HepG2 (cell line): ENCODE measurements around the gene SYNGR4. TPM values are rescaled to one million over a fixed set of nuclear protein-coding genes. Genes with fewer than 3 reads are reported as not detected.

Source experiments
- GABPA ChIP-seq, 2 experiments: IDR thresholded peaks; 2 replicates each; pipeline ENCODE4 v1.6.1; 2011 to 2016; ENCODE audit warnings: low read depth in 2 of 2, low read length in 1 of 2, missing biosample characterization in 1 of 2, missing genetic modification characterization in 1 of 2
- GPBP1L1 ChIP-seq: sonication (generic); formaldehyde crosslinking; IDR thresholded peaks from 2 replicates; pipeline ENCODE4 v1.5.0; 2020; ENCODE audit warnings: mild to moderate bottlenecking, missing genetic modification reagents
- HNF4G ChIP-seq, 2 experiments: sonication (generic) in 1 of 2; formaldehyde crosslinking in 1 of 2; IDR thresholded peaks; 2 replicates each; pipeline versions ENCODE4 v1.4.0 to v1.6.1; 2011 to 2020; ENCODE audit warnings: borderline replicate concordance in 2 of 2, low read depth in 2 of 2, mild to moderate bottlenecking in 2 of 2, low read length in 1 of 2, missing genetic modification reagents in 1 of 2, moderate library complexity in 1 of 2
- IKZF5 ChIP-seq: IDR thresholded peaks from 2 replicates; pipeline ENCODE4 v1.6.1; 2018; ENCODE audit warnings: missing genetic modification reagents, mild to moderate bottlenecking, missing compliant biosample characterization
- KAT7 ChIP-seq: IDR thresholded peaks from 2 replicates; pipeline ENCODE4 v1.6.1; 2018; ENCODE audit warnings: borderline replicate concordance, missing compliant biosample characterization
- MAFG ChIP-seq: sonication (generic); formaldehyde crosslinking; IDR thresholded peaks from 2 replicates; pipeline ENCODE4 v1.5.1; 2020; ENCODE audit warnings: mild to moderate bottlenecking, missing genetic modification reagents
- MLLT10 ChIP-seq: sonication (generic); formaldehyde crosslinking; IDR thresholded peaks from 2 replicates; pipeline ENCODE4 v1.4.0; 2020; ENCODE audit warnings: missing genetic modification reagents
- NONO ChIP-seq, 2 experiments: fragments of 450-650 bp in 1 of 2; sonication (generic) in 1 of 2; formaldehyde crosslinking in 1 of 2; IDR thresholded peaks in 1 of 2; conservative IDR thresholded peaks in 1 of 2; 2 replicates each; pipeline versions ENCODE4 v1.6.1 to v1.8.0; 2017 to 2022; ENCODE audit warnings: mild to moderate bottlenecking in 1 of 2, missing genetic modification reagents in 1 of 2, moderate library complexity in 1 of 2
- PAXIP1 ChIP-seq: sonication (generic); formaldehyde crosslinking; conservative IDR thresholded peaks from 2 replicates; pipeline ENCODE4 v1.4.0; 2020; ENCODE audit warnings: mild to moderate bottlenecking, missing genetic modification reagents, moderate library complexity
- PHF21A ChIP-seq: sonication (generic); formaldehyde crosslinking; IDR thresholded peaks from 2 replicates; pipeline ENCODE4 v1.5.0; 2020; ENCODE audit warnings: mild to moderate bottlenecking, missing genetic modification reagents
- POGZ ChIP-seq: sonication (generic); formaldehyde crosslinking; IDR thresholded peaks from 2 replicates; pipeline ENCODE4 v1.4.0; 2020; ENCODE audit warnings: mild to moderate bottlenecking, missing genetic modification reagents
- POLR2A ChIP-seq, 2 experiments: IDR thresholded peaks; 2 replicates each; pipeline ENCODE4 v1.6.1; 2011; ENCODE audit warnings: low read depth in 2 of 2, low read length in 2 of 2, mild to moderate bottlenecking in 1 of 2, moderate library complexity in 1 of 2; ENCODE audit not compliant: insufficient read depth in 1 of 2
- RELA ChIP-seq: sonication (generic); formaldehyde crosslinking; IDR thresholded peaks from 2 replicates; pipeline ENCODE4 v1.4.0; 2020; ENCODE audit warnings: missing genetic modification reagents
- SRSF9 ChIP-seq: fragments of 200-400 bp; formaldehyde crosslinking; IDR thresholded peaks from 2 replicates; pipeline ENCODE4 v1.6.1; 2018; ENCODE audit warnings: borderline replicate concordance, mild to moderate bottlenecking, low read depth, low read length; ENCODE audit not compliant: insufficient read depth, poor library complexity, severe bottlenecking
- TEAD2 ChIP-seq: sonication (generic); formaldehyde crosslinking; IDR thresholded peaks from 2 replicates; pipeline ENCODE4 v1.9.0; 2021; ENCODE audit warnings: missing genetic modification reagents
- U2AF2 ChIP-seq: fragments of 200-400 bp; formaldehyde crosslinking; IDR thresholded peaks from 2 replicates; pipeline ENCODE4 v1.6.1; 2017; ENCODE audit warnings: low read depth, mild to moderate bottlenecking, low read length
- ZBTB44 ChIP-seq: sonication (generic); formaldehyde crosslinking; IDR thresholded peaks from 2 replicates; pipeline ENCODE4 v1.4.0; 2020; ENCODE audit warnings: missing genetic modification reagents
- ZBTB7A ChIP-seq: sonication (generic); formaldehyde crosslinking; IDR thresholded peaks from 2 replicates; pipeline ENCODE4 v1.8.0; 2022; ENCODE audit warnings: mild to moderate bottlenecking, missing genetic modification reagents
- ZFP41 ChIP-seq: sonication (generic); formaldehyde crosslinking; IDR thresholded peaks from 2 replicates; pipeline ENCODE4 v1.4.0; 2020; ENCODE audit warnings: mild to moderate bottlenecking, missing genetic modification reagents, borderline replicate concordance
- ZNF12 ChIP-seq: sonication (generic); formaldehyde crosslinking; IDR thresholded peaks from 2 replicates; pipeline ENCODE4 v1.5.0; 2020; ENCODE audit warnings: missing genetic modification reagents
- ZNF383 ChIP-seq: sonication (generic); formaldehyde crosslinking; IDR thresholded peaks from 2 replicates; pipeline ENCODE4 v1.4.0; 2020; ENCODE audit warnings: missing genetic modification reagents, mild to moderate bottlenecking, borderline replicate concordance
- polyA plus RNA-seq, 8 experiments: library from polyadenylated mRNA; depleted of rRNA in 3 of 8; stranded (reverse) in 7 of 8; unstranded in 1 of 8; fragments of >200 nt; fragmentation: Illumina TruSeq in 4 of 8; extraction: Trizol in 4 of 8; gene quantifications; 2 replicates each; pipeline versions ENCODE4 v1.2.1 to v1.2.3, GENCODE V29; 2011 to 2016; ENCODE audit warnings: low read depth in 4 of 8, missing spikeins in 1 of 8, mixed read lengths in 1 of 8; ENCODE audit not compliant: insufficient read depth in 1 of 8
- total RNA-seq, 5 experiments: library from RNA; depleted of rRNA; stranded (reverse); fragments of >200 nt; fragmentation: Illumina TruSeq; extraction: Trizol; gene quantifications; 2 replicates each; pipeline ENCODE4 v1.2.3, GENCODE V29; 2016; ENCODE audit warnings: low read depth in 1 of 5

The SYNGR4 gene
- total and polyA plus RNA-seq, 2 of the 13 experiments (the other 11 are each of a cell fraction or from before 2014, with no cell fraction given) = not detected

- TF ChIP-seq ZFP41 (CRISPR knock-in tag) = no peak
- no peak for TF ChIP-seq MLLT10 (CRISPR knock-in tag)
- no peak; the same call in 1 of the 2 replicates for TF ChIP-seq PAXIP1 (CRISPR knock-in tag)
- TF ChIP-seq MAFG (CRISPR knock-in tag) = no peak
- no peak for TF ChIP-seq ZNF383 (CRISPR knock-in tag)
- TF ChIP-seq TEAD2 (CRISPR knock-in tag) = no peak
- no peak for TF ChIP-seq RELA
- TF ChIP-seq PHF21A (CRISPR knock-in tag) = no peak
- no peak for TF ChIP-seq U2AF2
- TF ChIP-seq POGZ (CRISPR knock-in tag) = no peak
- peak in 1 of 2 experiments; percentile 67; a peak in 2 of 4 replicates for TF ChIP-seq POLR2A (IDR thresholded peaks at IDR 0.05; ENCODE audit: insufficient read depth in 1 of 2, low read depth in 2 of 2, low read length in 2 of 2)
- TF ChIP-seq ZBTB44 (CRISPR knock-in tag) = no peak
- TF ChIP-seq ZBTB7A (CRISPR knock-in tag) = no peak
- no peak for TF ChIP-seq ZNF12
- no peak for TF ChIP-seq GPBP1L1
- no peak for TF ChIP-seq NONO (IDR thresholded peaks at IDR 0.05)
- peak; percentile 42; the same call in 1 of the 2 replicates for TF ChIP-seq NONO (CRISPR knock-in tag; conservative IDR thresholded peaks at IDR 0.05)
- TF ChIP-seq GABPA (IDR thresholded peaks at IDR 0.05; ENCODE audit: low read depth, low read length) = no peak
- TF ChIP-seq GABPA (CRISPR knock-in tag; IDR thresholded peaks at IDR 0.05; ENCODE audit: low read depth) = peak; percentile 66
- 0 out of 2 replicates have a peak, but pooled peaks have one; percentile 33 for TF ChIP-seq IKZF5 (CRISPR knock-in tag)
- TF ChIP-seq KAT7 (CRISPR knock-in tag) = no peak
- no peak for TF ChIP-seq HNF4G (IDR thresholded peaks at IDR 0.05; ENCODE audit: borderline replicate concordance, low read depth, low read length)
- TF ChIP-seq HNF4G (CRISPR knock-in tag; IDR thresholded peaks at IDR 0.05; ENCODE audit: borderline replicate concordance, low read depth) = no peak
- no peak for TF ChIP-seq SRSF9
These were observed 1.3 kb upstream of the SYNGR4 start (continued) for GRCh38 chr19:48362716-48363499.
